GM18499 (cell line): ENCODE measurements around the gene NKX6-2.
"Not testable (repeated sequence)": the region's sequence is repeated elsewhere in the genome, so short reads cannot be mapped to it uniquely, and the experiment has no call there.

ENCODE experiments used
- ATAC-seq: cut with Tn5 transposase; IDR thresholded peaks from one replicate; pipeline ENCODE4 v1.9.1; 2021; ENCODE audit warnings: moderate number of reproducible peaks; ENCODE audit not compliant: insufficient read depth, unreplicated experiment

The NKX6-2 gene

DNA sequence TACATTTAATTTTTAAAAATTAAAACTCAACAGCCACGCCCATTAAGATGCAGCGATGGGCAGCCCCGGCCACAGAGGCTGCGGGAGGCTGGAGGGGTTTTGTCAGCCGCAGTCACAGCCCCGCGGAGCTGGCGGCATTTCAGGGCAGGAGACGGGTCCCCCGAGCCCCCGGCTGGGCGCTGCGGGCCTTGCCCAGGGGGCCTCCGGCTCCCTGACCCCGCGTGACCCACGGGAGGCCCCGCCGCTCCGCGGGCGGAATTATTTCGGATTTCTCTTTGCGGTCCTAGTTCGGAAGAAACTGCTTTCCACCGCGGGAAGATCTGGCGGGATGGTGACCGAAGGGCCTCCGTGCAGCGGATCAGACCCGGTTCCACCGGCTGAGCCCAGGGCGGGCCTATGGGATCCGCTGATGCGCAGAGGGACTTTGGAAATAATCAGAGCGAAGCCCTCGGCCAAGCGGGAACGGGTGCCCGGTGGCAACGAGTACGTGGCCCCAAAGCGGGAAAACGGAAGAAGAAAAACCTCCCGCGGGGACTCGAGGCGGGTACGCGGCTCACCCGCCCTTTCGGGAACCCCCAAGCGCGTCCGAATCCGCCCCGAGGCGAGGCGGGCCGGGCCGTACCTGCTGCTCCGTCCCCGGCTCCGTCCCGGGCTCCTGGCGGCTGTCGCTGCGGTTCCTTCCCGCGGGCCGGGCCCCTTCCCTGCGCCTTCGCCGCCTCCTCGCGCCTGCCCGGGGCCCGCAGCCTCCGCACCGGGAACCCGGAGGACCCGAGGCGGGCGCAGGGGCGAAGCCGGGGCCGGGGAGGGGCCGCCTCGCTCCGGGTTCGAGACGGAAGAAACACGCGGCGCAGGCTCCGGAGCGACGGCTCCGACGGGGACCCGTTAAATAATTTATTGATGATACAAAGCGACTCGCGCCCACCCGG, 1.7 kb downstream of the NKX6-2 start:
- ATAC-seq, result no peak

DNA sequence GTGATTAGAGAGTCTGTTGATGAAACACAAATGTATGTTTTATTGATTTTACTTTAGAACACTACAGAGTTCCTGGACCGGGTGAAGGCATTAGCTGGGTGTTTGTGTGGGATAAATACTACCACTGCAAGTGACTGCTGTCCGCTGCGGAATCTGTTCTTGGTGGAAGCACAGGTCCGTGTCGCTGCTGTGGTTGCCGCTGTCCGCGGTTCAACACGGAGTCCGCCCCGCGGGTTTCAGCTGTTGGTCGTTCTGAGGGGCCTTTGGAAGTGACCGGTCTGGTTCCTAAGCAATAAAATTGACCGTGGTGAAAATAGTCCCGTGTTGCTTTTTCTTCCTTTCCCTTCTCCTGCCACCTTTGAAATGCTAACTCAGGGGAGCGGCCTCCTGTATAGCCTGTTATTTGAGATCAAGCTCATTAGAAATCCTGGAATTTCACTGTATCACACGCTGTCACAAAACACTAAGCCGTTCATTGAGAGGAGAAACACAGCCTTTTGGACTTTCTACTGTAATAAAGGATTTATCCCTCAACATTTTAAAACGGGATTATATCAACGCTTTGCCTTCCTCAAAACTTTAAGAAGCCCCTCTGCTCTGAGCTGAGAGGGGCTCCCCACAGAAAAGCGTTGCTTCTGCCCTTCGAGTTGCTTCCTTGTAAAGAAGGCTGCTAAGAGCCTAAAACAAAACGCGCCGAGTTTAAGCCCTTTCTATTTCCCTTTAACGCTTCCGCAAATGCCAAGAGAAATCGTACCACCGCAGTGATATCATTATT, 2.6 kb downstream of the NKX6-2 start:
- ATAC-seq, result no peak

DNA sequence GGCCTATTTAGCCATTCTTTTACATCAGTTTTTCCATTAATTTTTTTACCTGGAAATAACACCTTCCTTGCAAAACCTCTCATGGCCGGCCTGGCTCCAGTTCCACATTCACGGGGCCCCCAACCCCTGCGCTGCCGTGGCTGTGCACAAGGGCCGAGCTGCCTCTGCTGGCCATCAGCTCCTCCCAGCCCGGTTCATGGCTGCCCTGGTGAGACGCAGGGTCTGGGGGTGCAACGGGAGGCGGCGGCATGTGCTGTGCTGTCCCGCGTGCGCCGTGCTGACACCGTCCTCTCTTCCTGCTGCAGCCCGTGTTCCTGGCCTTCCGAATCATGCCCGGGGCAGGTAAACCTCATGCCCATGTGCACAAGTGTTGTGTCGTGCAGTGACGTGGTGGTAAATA, 4.4 kb downstream of the NKX6-2 start:
- ATAC-seq, result no peak

DNA sequence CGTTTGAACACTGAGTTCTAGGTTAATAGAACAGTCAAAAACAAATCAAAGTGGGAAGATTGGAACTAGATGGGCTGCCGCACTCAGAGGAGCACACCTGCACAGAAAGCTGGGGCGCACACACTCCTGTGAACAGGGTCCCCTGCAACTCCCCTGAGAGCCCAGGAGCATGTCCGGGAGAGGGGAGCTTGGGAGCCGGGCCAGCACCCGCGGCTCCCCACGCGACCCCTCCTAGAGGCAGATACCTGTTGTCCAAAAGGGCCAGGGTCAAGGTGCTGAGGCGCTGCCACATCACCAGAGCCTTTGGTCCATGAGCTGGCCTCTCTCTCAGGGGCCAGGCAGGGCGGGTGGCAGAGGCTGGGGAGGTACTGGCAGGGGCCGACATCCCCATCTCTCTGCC, 5.6 kb downstream of the NKX6-2 start:
- no peak for ATAC-seq

DNA sequence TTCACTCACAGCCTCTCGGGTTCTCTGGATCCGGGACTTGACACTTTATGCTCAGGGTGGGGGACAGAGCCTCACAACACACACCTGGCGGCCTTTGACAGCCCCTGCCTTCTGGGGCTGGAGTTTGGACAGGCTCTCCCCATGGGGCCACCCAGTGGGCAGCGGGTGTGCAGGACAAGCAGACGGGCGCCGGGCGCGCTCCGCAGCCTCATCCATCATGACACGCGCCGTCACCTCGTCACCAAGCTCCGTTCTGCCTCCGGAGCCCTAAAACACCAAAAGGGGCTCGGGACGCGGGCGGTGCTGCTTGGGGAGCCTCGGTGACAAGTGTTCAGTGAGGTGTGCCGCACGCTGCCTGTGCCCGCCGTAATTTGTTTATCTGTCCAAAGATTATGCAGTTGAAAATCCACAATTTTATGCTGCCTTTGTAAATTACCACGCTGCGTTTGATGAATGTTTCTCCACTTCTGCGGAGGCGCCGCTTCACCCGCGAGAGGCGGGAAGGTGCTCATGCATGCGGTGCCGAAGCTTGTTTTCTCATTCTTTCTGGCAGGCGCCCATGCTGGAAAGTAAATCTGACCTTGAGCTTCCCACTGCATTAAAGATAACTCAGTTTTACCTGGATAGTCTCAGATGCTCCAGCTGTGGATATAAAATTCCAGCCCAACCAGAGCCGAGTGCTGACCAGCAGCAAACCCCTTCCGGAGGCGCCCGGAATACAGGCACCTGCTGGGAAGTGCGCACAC, 6.2 kb downstream of the NKX6-2 start:
- ATAC-seq, result no peak

DNA sequence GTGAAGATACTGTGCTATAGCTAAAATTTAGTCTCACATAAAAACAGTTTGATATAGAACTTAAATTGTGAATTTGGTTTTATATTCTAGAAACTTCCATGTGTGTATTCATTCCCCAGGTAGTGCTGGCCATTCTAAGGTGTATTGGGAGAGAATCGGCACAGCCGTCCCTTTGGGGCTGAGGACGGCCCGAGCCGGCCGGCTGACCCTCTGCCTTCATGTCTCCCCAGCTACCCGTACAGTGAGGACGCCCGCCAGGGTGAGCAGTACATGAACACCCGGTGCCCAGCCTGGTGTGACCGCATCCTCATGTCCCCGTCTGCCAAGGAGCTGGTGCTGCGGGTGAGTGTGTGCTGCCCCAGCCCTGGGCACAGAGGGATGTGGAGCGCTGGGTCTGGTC, 8.5 kb downstream of the NKX6-2 start:
- no peak for ATAC-seq

DNA sequence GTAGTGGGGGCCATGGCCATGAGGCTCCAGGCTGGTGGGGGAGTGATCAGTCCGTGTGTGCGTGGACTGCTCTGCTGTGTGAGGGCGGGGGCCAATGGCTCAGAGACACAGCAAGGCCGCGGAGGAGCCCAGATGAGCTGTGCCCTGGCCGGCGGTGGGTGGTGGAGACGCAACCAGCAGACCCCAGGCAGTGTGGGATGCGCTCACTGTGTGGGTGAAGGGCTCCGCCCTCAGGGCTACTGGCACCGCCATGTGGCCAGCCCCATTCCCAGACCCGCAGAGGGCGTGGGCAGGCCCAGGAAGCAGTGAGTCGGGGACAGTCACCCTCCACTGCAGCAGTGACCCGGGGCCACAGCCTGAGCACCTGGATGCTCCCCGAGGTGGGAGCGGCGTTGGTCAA, 9.1 kb downstream of the NKX6-2 start:
- no peak for ATAC-seq

DNA sequence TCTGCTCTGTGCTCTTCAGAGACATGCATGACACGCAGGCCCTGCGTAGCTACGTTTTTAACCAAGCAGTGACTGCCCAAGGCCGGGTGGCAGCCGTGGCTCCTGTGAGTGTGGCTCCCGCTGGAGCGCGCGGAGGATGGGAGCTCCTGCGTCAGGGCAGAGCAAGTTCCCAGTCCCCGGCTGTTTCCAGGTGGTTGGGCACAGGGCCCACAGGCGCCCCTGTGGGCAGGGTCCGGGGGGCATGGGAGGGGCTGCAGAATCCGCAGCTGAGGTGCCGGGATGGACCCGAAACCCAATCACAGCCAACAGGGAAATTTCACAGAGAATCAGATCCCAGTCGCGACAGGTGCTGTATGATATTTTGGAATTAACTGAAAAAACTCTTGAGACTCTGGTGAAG, 9.8 kb downstream of the NKX6-2 start:
- ATAC-seq, result no peak

DNA sequence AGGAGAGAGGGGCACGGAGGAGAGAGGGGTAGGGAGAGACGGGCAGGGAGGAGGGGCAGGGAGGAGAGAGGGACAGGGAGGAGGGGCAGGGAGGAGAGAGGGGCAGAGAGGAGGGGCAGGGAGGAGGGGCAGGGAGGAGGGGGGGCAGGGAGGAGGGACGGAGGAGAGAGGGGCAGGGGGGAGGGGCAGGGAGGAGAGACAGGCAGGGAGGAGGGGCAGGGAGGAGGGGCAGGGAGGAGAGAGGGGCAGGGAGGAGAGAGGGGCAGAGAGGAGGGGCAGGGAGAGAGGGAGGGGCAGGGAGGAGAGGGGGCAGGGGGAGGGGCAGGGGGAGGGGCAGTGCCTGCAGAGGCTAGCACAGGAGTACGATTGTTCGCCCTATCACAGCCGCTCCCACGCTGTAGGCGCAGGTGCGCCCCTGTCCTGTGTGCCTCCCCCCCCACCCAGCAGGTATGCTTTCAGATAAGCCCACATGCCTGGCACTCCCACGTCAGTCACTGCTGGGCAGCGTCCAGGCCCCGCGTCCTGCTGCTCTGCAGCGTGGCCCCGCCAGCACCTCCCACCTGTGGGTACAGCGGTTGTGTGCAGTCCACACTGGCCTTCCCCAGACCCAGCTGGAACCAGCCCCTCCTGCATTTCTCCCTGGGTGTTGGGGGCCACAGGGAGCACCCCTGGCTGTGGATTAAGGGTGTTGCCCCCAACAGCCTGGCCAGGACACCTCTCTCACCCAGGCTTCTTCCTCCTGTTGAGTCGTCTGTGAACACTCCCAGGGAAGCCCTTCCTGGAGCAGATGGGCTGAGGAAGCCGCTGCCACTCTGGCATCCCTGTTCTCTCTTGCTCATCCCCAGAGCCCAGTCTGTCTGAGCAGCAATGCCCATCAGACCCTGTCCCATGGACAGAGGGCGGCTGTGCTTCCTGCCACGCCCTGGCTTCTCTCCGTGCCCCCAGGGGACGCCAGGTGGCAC, 10.8 kb downstream of the NKX6-2 start:
- no peak for ATAC-seq

DNA sequence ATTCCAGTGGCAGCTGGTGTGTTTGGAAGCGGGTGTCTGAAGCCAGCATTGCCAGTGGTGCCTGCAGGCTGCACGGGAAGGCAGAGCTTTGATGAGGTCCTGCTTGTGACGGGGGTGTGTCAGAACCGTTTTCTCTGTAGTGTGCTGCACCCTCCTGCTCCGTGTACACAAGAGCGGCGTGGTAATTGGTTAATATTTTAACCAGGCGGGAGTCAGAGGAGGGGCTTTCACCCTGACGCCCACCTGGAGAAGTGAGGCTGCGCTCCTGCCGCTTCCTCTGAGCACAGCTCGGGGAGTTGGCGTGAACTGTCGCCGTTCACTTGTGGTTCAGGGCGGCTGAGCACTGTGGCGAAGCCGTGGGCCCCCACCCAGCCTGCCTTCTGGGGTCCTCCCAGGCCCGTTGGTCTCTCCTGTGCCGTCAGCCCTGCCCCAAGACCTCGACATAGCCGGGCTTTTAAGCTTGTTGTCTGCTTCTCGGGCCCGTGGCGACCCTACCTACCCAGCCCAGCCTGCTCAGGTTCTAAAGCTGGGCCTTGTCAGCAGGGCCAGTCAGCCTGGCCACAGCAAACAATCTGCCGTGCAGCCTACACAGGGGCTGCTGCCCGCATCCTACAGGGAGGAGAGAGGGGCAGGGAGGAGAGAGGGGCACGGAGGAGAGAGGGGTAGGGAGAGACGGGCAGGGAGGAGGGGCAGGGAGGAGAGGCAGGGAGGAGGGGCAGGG, 11.6 kb downstream of the NKX6-2 start:
- no peak for ATAC-seq

DNA sequence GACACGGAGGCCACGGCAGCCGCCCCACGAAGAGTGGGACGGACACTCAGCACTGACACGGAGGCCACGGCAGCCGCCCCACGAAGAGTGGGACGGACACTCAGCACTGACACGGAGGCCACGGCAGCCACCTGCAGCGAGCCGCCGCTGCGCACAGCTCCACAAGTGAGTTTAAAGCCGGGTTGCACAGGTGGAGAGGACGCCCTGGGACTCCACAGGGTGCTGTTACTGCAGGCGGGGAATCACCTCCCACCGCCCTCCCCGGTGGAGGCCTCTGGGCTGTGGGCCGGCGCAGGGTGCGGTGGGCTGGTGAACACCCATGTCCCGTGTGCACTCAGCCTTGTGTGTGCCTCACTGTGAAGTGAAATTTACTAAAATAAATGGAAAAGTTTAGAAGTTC, 13.1 kb downstream of the NKX6-2 start:
- ATAC-seq, result not testable (repeated sequence)

DNA sequence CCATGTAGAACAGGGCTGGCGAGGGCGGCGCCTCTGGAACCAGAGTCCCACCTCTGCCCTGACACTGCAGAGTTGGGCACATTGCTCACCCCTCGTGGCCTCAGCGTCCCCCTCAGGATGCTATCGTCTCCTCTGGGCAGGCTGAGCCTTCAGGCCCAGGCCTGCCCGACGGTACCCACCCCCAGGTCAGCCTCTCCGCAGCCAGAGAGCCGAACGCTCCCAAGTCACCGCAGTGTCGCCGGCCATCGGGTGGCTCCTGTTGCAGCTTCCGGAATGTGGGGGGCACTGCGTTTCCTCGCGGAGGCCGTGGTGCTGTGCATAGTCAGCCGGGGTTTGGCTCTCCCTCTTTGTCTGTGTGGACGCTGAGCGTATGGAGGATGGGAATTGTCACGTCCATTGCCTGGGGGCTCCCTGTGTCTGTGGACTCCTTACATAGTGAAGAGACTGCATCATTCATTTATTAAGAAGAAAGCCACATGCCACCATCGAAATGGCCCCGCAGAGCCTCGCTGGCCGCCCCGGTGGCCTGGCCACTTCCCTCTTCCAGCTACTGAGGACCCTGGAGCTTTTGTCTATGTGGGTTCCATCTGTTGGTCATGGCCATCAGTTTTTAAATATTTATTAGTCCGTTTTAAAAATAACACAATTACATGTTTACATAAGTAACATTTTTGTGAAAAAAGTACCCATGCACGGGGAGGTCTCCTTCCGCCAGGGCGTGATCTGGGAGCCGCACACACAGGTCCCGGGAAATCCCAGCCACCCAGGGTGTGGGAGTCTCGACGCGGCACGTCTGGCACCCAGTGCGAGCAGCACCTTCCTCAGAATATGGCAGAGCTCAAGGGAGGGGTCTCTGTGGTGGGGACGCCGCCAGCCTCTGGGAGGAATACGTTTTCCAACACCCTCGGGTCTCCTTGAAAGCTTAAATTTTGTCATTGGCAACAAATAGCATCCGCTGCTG, 15.6 kb downstream of the NKX6-2 start:
- ATAC-seq, result no peak

DNA sequence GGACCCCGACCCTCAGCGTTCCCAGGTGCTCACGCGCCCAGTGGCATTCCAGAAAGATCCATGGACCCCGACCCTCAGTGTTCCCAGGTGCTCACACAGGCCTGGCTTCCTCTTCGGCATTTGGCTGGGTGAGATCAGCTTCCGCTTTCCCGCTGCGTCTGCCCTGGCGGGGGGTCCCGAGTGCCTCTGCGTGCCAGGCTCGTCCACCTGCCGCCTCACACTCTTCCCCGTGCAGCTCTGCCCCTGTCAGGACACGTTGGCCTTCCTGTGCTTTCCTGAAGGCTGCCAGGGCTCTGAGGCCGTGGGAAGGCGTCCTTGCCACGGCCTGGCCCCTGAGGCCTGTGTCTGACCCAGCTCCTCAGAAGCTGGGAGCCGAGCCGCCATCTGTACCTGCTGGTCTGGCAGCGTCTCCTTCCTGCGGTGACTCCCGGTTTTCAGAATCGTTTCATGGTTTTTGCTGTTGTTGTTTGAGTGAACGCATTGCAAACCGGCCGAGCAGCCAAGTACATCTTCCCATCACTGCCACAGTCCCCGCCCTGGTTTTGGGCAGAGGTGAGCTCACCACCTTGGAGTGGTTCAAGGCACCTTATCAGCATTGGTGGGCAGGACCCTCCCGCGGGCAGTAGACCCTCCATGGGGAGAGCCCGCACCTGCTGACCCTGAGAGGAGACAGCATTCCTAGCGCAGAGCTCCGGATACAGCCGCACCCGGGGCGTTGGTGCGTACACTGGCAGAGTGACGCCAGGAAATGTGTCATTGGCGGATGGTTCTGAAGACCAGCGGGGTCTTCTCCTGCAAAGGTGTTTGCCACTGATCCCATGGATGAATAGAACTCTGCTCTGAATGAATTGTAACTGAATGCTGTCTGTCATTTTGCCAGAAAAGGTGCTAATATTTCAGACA, 17.4 kb downstream of the NKX6-2 start:
- ATAC-seq, result no peak

DNA sequence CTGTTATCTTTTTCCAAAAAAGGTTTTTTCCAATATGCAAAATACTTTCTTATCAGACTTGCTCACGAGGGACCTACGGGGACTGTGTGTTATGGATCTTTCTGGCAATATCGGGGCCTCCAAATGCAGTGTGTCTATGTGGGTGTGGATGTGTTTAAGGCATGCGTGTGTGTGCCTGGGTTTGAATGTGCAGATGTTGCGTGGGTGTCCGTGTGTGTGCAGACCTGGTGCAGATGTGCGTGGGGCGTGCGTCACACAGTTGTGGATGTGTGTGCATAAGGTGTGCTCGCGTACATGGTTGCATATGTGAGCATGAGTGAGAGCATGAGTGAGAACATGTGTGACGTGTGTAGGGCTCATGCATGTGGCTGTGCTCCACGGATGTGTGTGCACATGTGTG, 19.7 kb downstream of the NKX6-2 start:
- no peak for ATAC-seq

DNA sequence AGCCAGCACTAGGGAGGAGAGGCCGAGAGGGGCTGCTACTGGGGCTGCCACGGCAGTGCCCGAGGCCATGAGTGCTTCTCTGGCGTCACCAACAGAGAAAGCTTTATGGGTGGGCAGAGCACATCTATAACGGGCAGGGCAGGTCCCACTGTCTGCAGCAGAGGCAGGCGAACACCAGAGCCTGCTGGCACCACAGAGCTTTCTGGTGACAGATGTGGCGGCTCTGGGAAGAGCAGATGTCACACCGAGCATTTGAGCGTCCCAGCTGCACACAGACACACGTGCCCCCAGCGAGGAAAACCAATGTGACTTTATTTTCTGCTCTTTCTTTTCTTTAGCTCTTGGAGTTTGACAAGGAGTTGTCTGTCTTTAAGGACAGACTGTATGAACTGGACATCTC, 20.5 kb downstream of the NKX6-2 start:
- ATAC-seq, result no peak

DNA sequence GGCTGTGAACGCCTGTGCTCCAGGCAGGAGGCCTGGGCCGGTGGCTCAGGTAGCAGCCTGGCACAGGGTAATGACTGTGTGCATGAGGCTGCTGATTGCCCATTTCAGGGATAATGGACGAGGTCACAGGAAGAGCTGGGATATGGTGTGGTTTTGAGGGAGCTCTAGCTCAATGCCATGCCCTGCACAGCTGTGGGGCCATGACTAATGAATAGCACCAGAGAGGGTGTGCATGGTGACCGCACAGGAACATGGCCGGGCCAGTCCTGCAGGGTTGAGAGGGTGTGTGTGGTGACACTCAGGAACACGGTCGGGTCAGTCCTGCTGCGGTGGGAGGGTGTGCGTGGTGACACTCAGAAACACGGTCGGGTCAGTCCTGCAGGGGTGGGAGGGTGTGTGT, 21.8 kb downstream of the NKX6-2 start:
- no peak for ATAC-seq

DNA sequence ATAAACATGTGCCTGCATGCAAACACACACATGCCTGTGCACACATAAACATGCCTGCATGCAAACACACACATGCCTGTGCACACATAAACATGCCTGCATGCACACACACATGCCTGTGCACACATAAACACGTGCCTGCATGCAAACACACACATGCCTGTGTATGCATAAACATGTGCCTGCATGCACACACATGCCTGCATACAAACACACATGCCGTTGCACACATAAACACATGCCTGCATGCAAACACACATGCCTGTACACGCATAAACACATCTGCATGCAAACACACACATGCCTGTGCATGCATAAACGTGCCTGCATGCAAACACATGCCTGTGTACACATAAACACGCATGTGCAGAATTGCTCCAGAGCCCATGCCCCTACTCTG, 22.4 kb downstream of the NKX6-2 start:
- ATAC-seq, result no peak
